Smooth muscle cell of the coronary artery (primary cell): ENCODE measurements around the gene SP2. TPM values are rescaled to one million over a fixed set of nuclear protein-coding genes. Genes with fewer than 3 reads are reported as not detected.

ENCODE experiments used
- total RNA-seq: library from RNA; depleted of rRNA; stranded (reverse); fragments of >200 nt; gene quantifications from 2 replicates; pipeline ENCODE4 v1.2.3, GENCODE V29; 2014; ENCODE audit warnings: low replicate concordance

SP2 gene
- total RNA-seq = 0.23 and 0.35 TPM in 2 replicates

GRCh38 chr17:47895856-47896671, at the start of gene SP2:
Gene SP2 (plus strand): TSS chr17:47896236. CDS start chr17:47896287, 51 bp downstream.

GRCh38 chr17:47850692-47851573, 45.1 kb upstream of the SP2 start, which contains the start of gene SP6:
Gene SP6 (minus strand): TSS chr17:47851163. CDS start chr17:47848429, 2,734 bp downstream.

GRCh38 chr17:47941246-47942095, 45.4 kb downstream of the SP2 start, which contains the start of gene PNPO:
Gene PNPO (plus strand): TSS chr17:47941571. CDS start chr17:47941676, 105 bp downstream.

GRCh38 chr17:47957591-47958490, 61.8 kb downstream of the SP2 start, which contains the start of gene PRR15L:
Gene PRR15L (minus strand): TSS chr17:47957883. CDS start chr17:47953234, 4,649 bp downstream.

GRCh38 chr17:47970725-47971499, 74.9 kb downstream of the SP2 start, which contains the start of gene CDK5RAP3:
Gene CDK5RAP3 (plus strand): TSS chr17:47971113. CDS start chr17:47971147, 34 bp downstream.

Other genes with a start within 250 kb of the SP2 start
- gene KPNB1, start 246.3 kb upstream of the SP2 start, total RNA-seq = 187 and 246 TPM in 2 replicates
- 4.6 and 5.5 TPM in 2 replicates for gene TBKBP1, start 202.1 kb upstream of the SP2 start, total RNA-seq
- gene TBX21, start 163.0 kb upstream of the SP2 start, total RNA-seq = not detected in 2 replicates
- gene OSBPL7, start 74.4 kb upstream of the SP2 start, total RNA-seq = 7.3 and 10.1 TPM in 2 replicates
- 16.1 and 21.3 TPM in 2 replicates for gene MRPL10, start 64.7 kb upstream of the SP2 start, total RNA-seq
- gene LRRC46, start 64.6 kb upstream of the SP2 start, total RNA-seq = 0.08 TPM in 1 of 2 replicates, not detected in the other
- gene SCRN2, start 55.0 kb upstream of the SP2 start, total RNA-seq = 44.1 and 47.4 TPM in 2 replicates
- gene SP6, start 45.1 kb upstream of the SP2 start, total RNA-seq = 0.08 and 0.12 TPM in 2 replicates
- gene PNPO, start 45.3 kb downstream of the SP2 start, total RNA-seq = 20.4 and 34.2 TPM in 2 replicates
- not detected in 2 replicates for gene PRR15L, start 61.6 kb downstream of the SP2 start, total RNA-seq
- gene CDK5RAP3, start 74.9 kb downstream of the SP2 start, total RNA-seq = 83.0 and 117 TPM in 2 replicates
- gene COPZ2, start 141.6 kb downstream of the SP2 start, total RNA-seq = 89.7 and 130 TPM in 2 replicates
- gene NFE2L1, start 152.1 kb downstream of the SP2 start, total RNA-seq = 81.2 and 192 TPM in 2 replicates
- gene CBX1, start 205.2 kb downstream of the SP2 start, total RNA-seq = 29.3 and 40.2 TPM in 2 replicates
- gene SNX11, start 211.5 kb downstream of the SP2 start, total RNA-seq = 12.8 and 13.1 TPM in 2 replicates